ENCODE measurements around the gene OR13J1.

OR13J1 gene

GRCh38 chr9:35859310-35859989, 10.8 kb downstream of the OR13J1 start:
- DNase-seq (ENCODE audit: low read depth), result no peak

DNA sequence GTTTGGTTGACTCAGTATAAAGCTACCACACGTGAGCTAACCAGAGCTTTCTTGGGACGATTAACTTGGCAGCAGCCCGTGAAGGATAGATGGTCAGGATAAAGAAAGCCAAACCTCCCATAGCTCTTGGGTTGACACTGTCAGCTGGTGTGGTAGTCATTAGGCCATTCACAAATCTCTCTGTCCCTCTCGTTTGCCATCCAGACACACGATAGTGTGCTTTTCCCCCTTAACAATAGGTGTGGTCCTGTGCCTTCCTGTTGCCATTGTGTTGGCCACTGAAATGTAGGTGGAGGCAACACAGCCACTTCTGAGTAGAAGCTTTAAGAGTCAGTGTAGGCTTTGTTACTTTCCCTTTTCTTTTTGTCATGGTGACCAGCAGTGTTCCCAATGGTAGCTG, 11.7 kb downstream of the OR13J1 start:
- no peak for DNase-seq (ENCODE audit: low read depth)

- no peak for DNase-seq (ENCODE audit: low read depth)
Measured at GRCh38 chr9:35856882-35857281, 13.3 kb downstream of the OR13J1 start.

DNA sequence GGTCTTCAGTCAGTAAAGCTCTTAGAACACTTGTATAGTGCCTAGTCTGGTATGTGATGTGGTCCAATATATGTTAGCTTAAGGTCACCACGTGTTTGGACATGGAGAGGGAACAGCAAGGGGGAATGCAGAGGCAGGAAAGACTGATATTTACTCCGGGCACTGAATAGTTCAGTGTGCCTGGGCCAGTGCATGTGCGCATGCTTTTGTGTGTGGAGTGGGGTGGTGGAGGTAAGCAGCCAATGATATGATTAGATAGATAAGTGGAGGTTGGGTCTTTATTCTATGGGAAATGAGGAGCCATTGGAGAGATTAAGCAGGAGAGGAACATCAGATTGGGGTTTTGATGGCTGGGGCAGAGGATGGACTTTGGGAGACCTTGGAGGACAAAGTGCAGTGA, 14.0 kb downstream of the OR13J1 start:
- DNase-seq (ENCODE audit: low read depth), result no peak

DNA sequence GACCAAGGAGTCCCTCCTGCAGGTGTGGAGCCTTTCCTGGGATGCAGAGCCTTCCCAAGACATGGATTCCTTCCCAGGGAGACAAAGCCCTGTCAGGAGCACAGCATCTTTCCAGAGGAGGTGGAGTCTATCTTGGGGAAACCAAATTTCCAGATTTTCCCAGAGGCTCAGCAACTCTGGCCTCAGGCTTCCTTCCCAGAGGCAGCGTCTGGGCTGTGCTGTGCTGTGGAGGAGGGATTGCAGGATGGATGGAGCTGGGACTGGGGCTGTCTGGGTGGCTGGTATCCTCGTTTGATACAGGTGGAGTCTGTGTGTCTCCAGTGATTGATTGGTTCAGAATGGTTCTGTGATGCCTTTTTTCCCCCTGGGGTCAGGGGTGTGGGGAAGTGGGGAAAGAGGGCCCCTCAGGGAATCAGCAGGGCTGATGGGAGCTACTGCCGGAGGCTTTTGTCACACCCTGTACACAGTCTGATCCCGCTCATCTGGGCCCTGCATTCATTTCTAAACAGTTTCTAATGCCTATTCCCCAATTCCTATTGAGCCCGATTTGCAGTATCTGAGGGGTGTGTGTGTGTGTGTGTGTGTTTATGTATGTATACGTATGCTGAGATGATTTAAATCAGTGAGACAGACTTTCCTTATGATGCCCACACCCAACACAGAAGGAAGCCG, 16.0 kb downstream of the OR13J1 start:
- DNase-seq (ENCODE audit: low read depth), result no peak

GRCh38 chr9:35852876-35853865, 17.0 kb downstream of the OR13J1 start:
- no peak for DNase-seq (ENCODE audit: low read depth)

DNA sequence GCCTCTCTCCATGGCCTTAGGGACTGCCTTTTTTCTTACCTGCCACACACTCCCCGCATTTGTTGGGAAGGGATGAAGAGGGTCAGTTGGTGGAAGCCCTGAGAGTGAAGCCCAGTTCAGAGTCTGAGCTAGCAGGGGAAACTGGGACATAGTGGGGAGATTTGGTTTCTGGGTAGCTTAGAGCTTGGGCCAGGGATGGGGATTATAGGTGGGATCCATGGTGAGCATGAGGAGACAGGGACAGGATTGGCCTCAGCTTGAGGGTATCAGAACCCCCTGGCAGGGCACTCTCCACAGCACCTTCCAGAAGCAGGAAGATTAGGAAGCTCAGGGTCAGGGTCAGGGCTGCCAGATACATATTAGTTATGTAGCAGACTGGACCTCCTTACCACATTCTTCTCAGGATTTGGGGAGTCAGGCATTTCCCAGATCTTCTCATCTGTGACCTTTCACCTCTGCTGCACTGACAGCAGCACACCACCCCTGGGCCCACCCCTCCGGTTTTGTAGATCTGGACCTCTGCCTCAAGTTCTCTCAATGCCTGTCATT, 17.9 kb downstream of the OR13J1 start:
- DNase-seq (ENCODE audit: low read depth), result no peak

- DNase-seq (ENCODE audit: low read depth), result no peak
Measured at GRCh38 chr9:35847792-35848572, 22.2 kb downstream of the OR13J1 start.

DNA sequence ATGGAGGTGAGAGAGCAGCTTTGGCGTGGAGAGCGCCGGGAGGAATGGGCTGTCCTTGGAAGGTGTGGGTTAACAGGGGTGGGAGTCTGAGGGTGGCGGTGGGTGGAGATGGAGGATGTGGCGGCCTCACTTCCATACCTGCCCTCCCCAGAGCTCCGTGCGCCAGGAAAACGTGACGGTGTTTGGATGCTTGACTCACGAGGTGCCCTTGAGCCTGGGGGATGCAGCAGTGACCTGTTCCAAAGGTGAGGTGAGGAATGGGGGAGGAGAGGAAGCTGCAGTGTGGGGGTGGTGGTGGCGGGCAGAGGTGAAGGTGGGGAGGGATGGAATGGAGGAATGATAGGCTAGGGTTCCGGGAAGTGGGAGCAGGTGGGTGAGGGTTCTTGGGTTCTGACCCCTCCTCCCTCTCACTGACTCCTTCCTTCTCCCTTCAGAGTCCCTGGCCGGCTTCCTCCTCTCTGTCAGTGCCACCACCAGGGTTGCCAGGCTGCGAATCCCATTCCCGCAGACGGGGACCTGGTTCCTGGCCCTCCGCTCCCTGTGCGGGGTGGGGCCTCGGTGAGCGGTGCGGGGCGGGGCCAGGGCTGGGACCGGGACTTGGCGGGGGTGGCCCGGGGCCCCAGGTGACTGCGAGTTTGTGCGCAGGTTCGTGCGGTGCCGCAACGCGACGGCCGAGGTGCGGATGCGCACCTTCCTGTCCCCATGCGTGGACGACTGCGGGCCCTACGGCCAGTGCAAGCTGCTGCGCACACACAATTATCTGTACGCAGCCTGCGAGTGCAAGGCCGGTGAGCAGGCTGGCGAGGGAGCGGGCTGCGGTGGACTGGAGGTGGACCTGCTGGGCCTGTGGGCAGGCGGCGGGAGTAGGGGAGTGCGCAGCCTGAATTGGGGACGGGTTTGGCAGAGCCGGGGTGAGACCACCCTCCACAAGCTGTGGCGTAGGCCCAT, 24.1 kb downstream of the OR13J1 start:
- DNase-seq (ENCODE audit: low read depth), result no peak

DNA sequence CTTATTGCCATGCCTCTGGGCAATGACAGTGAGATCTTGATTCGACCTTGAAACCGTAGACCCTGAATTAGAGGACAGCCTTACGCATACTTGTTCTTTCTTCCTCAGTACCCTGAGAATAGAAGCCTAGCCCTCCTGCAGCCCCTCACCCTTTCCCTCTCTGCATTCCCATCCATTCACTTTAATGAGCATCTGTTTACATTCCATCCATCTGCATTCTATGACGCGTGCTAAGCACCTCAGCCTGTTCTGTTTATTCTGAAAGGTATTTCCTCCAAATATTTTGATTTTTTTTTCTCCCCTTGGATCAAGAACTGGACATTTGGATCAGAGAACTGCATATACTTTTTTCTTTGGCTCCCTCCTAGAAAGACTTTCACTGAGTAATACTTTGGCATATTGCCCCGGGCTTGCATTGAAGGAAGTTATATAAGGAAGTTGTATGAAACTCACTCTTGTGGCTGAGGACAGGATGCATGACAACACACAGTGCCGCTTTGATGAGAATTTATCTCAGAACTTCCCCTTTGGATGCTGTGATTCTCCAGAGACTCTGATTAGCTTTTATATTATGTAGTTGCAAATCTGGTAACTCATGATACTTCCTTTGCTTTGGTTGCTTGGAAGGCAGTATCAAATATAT, 25.5 kb downstream of the OR13J1 start:
- DNase-seq (ENCODE audit: low read depth), result no peak

DNA sequence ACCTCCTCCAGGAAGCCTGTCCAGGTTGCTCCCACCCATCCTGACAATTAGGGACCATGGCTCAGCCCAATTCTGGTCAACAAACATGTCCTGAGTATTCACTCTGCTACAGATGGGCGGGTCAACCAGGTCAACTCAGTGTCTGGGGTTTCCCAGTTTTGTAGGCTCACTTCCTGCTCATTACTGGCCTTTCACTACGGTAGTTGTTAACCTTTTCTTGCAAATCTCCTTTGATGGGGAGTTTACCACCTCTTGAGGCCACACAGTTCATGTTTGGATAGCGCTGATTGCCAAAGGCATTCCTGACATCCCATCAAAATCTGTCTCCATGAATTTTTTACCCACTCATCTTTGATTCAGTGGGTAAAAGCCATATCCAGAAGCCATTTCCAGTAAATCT, 27.4 kb downstream of the OR13J1 start:
- DNase-seq (ENCODE audit: low read depth), result no peak

DNA sequence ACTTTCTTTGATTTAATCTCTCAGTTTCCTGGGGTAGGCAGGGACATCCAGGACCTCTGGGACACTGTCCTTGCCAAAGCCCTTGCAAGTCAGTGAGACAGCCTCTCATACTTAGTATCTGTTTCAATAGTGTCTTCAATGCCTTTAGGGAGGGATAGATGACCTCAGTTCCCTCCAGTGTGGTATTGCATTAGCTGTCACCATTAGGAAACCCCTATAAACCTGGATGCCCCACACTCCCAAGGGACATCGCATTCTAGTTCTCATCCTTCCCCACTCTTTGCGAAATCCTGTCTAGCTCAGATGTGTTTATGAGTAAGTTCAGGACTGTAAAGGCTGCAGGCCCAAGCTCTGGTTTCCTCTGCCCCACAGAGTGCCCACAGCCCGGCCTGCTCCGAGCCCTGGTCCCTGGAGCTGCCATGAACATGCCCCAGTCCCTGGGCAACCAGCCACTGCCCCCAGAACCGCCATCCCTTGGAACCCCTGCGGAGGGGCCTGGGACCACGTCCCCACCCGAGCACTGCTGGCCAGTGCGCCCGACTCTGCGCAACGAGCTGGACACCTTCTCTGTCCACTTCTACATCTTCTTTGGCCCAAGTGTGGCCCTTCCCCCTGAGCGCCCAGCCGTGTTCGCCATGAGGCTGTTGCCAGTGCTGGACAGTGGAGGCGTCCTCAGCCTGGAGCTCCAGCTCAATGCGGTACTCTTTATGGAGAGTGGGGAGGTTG, 28.0 kb downstream of the OR13J1 start:
- no peak for DNase-seq (ENCODE audit: low read depth)

DNA sequence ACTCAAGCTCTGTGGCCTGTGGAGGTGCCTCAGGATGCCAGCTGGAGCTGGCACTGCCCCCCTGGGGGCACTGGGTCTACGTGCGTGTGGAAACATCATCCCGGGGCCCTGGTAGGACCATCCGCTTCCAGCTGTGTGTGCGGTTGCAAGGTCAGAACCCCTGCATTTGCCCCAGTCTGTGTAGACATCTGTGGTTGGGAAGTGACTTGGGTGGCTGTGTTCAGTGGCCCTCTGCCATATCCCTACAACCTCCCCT, 28.6 kb downstream of the OR13J1 start:
- DNase-seq (ENCODE audit: low read depth), result no peak

DNA sequence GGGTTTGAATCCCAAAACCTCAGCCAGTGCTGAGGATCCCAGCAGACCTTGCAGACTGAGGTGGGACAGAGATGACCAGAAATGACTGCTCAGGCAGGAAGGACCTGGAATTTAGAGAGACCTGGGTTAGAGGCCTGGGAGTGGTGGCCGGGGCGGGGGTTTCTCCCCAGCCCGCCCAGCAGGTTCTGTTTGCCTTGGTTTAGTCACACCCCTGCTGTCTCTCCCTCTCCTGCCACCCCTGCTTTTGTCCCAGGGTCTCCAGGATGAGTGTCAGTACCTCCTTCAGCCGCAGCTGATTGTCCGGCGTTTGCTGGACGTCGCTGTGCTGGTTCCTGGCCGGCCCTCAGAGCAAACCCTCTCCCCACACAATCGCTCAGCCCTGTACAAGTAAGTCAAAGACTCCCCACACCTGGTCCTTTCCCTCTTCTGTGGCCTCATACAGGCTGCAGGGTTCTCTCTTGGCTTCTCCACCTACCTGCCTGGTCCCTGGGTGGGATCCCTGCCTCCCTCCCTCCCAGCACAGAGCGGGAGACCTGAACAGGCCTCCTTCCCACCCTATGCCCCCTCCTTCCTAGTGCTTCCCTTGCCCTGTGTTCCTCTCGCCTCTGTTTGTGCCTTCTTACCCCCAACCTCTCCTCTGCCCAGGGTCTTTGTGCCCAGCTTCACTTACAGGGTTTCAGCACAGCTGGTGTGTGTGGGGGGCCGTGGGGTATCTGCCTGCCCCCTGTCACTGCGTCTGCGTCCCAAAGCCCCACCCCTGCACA, 29.1 kb downstream of the OR13J1 start:
- DNase-seq (ENCODE audit: low read depth), result no peak

DNA sequence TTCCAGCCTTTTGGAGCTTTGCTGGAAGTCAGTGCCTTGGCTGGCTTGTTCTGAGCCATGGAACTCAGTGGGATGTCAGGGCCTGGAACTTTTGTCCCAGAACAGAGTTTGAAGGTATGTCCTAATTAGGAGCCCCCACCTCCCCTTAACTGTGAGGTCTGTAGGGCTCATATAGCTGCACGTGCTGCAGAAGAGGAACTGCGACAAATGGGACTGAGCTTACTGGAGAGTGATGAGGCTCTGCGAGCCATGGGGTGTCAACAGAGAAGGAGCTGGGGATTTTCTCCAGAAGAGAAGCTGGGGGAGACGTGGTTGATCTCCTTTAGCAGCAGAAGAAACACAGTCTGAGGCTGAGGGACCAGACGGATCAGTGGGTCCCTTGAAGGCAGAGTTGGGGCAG, 30.3 kb downstream of the OR13J1 start:
- DNase-seq (ENCODE audit: low read depth), result no peak

- DNase-seq (ENCODE audit: low read depth), result no peak
Measured at GRCh38 chr9:35836595-35836994, 33.6 kb downstream of the OR13J1 start.

DNA sequence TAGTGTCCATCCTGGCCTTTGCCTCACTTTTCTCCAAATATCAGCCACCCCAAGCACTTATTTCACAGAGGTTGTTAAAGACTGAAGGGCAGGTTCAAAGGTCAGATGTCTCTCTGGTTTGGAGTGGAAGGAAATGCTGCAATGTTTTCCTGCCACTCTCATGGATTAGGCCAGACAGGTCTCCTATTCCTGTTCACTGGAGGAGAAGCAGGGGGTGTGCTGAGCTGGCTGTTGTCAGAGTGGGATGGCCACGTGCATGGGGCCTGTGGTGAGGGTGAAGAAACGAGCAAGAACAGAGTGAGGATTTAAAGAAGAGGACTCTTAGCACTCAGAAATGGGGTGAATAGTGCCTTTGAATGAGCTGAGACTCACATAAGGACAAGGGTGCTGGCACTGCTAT, 34.4 kb downstream of the OR13J1 start:
- no peak for DNase-seq (ENCODE audit: low read depth)

GRCh38 chr9:35835216-35835632, 35.0 kb downstream of the OR13J1 start:
- no peak for DNase-seq (ENCODE audit: low read depth)
